MM.1S (cell line): ENCODE results near the gene PRDM5.

Source experiments
- DNase-seq: peaks from one replicate; pipeline ENCODE4 v3.0.0-alpha.2; 2015
- H2AFZ ChIP-seq: fragments of 300-600 bp; sonication (generic); 2 replicates; pipeline ENCODE4 v1.6.0; 2016; ENCODE audit warnings: antibody characterized with exemption, low read length
- H3F3A ChIP-seq: fragments of 300-600 bp; sonication (generic); 2 replicates; pipeline ENCODE4 v1.6.1; 2016; ENCODE audit warnings: mild to moderate bottlenecking, antibody characterized with exemption, low read length, moderate library complexity, mixed read lengths; ENCODE audit not compliant: insufficient read depth
- H3K27ac ChIP-seq: fragments of 300-600 bp; sonication (generic); 2 replicates; pipeline ENCODE4 v1.5.1; 2016; ENCODE audit warnings: mild to moderate bottlenecking, low read length
- H3K27me3 ChIP-seq: fragments of 300-600 bp; sonication (generic); replicated peaks from 2 replicates; pipeline ENCODE4 v1.6.0; 2016; ENCODE audit warnings: low read length; ENCODE audit not compliant: insufficient read depth
- H3K36me3 ChIP-seq: fragments of 300-600 bp; sonication (generic); replicated peaks from 2 replicates; pipeline ENCODE4 v1.6.1; 2016; ENCODE audit warnings: mild to moderate bottlenecking, low read length, mixed read lengths; ENCODE audit not compliant: insufficient read depth
- H3K4me1 ChIP-seq: fragments of 300-600 bp; sonication (generic); 2 replicates; pipeline ENCODE4 v1.6.1; 2016; ENCODE audit warnings: low read length, mixed read lengths
- H3K4me2 ChIP-seq: fragments of 300-600 bp; sonication (generic); 2 replicates; pipeline ENCODE4 v1.6.0; 2016; ENCODE audit warnings: low read depth, low read length
- H3K4me3 ChIP-seq: fragments of 300-600 bp; sonication (generic); 2 replicates; pipeline ENCODE4 v1.5.1; 2016; ENCODE audit warnings: low read length, mixed read lengths
- H3K79me2 ChIP-seq: fragments of 300-600 bp; sonication (generic); 2 replicates; pipeline ENCODE4 v1.6.1; 2016; ENCODE audit warnings: mixed run types, low read length, mixed read lengths
- H3K9ac ChIP-seq: fragments of 300-600 bp; sonication (generic); 2 replicates; pipeline ENCODE4 v1.6.1; 2016; ENCODE audit warnings: low read length, mixed read lengths
- H3K9me2 ChIP-seq: fragments of 300-600 bp; sonication (generic); replicated peaks from 2 replicates; pipeline ENCODE4 v1.6.1; 2016; ENCODE audit warnings: mild to moderate bottlenecking, low read length, mixed read lengths; ENCODE audit not compliant: insufficient read depth
- H3K9me3 ChIP-seq: fragments of 300-600 bp; sonication (generic); replicated peaks from 2 replicates; pipeline ENCODE4 v1.6.1; 2016; ENCODE audit warnings: mild to moderate bottlenecking, low read length, mixed read lengths; ENCODE audit not compliant: insufficient read depth
- H4K20me1 ChIP-seq: fragments of 300-600 bp; sonication (generic); 2 replicates; pipeline ENCODE4 v1.6.1; 2016; ENCODE audit warnings: mild to moderate bottlenecking, low read length, moderate library complexity, mixed read lengths; ENCODE audit not compliant: insufficient read depth
- CTCF ChIP-seq: fragments of 300-600 bp; sonication (generic); IDR thresholded peaks from 2 replicates; pipeline ENCODE4 v1.5.1; 2016; ENCODE audit warnings: antibody characterized with exemption, low read length, mixed read lengths
- EZH2 ChIP-seq: fragments of 300-600 bp; sonication (generic); optimal IDR thresholded peaks from 2 replicates; pipeline ENCODE3; 2017; ENCODE audit warnings: low read depth, mild to moderate bottlenecking, antibody characterized with exemption, low read length, mixed read lengths
- EZH2phosphoT487 ChIP-seq: fragments of 300-600 bp; sonication (generic); IDR thresholded peaks from 2 replicates; pipeline ENCODE4 v1.6.1; 2018; ENCODE audit warnings: antibody characterized with exemption, low read length

The PRDM5 gene

DNA sequence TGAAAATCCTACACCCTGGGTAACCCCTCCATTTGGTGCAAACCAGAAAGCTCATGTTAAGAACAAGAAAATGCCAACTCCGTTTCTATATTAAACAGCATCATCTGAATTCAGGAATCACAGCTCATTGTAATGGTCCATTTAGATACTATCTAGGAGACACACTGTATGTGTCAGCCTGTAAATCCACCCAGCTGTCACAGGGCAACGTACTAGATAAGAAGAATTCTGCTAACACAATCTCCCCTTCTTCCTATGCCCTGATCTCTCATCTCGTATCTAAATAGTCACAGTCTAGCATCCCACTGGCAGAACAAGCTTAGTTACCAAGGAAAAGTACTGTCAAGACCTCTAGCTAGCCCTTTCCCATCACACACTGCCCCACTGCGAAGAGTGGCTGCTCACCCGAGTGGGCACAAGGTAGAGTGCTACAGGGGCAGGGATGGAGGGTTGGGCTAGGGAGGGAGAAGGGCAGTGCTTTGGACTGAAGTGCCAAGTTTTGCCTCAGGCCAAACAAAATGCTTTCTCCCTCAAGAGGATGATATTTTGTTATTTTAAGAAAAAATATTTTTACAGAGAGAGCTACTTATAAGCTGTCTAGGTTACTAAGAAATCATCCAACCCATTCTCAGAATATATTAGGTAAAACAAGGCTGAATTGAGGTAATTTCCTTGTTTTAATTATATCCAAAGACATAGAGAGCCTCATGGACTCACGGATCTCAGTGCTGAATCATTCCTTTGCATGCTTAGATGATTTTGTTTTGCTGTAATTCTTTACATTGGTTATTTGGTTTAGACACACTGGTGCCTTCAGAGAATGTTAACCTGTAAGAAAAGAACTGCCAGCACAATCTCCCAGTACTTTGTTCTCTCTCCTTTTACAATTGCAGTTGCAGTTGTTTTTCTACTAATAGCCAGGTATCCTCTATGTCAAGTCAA is 196.6 kb downstream of the PRDM5 start:
- Histone ChIP-seq H4K20me1 (no peaks in the 10 kb centered on the region), H3K4me1 (peaks cover 20% of the 10 kb centered on the region), H3K4me2 (no peak overlapping the region), H2AFZ (no peak overlapping the region), H3K9me2 (no peaks in the 10 kb centered on the region), H3K9me3 (no peaks in the 10 kb centered on the region; the same call in 1 of the 2 replicates), H3K79me2 (0 out of 2 replicates have a peak, but pooled peaks cover 2% of the 10 kb centered on the region), H3K27me3 (no peaks in the 10 kb centered on the region), H3K27ac (no peak overlapping the region), H3K4me3 (no peak overlapping the region), H3F3A (0 out of 2 replicates have a peak, but pooled peaks cover 9% of the 10 kb centered on the region), H3K9ac (no peak overlapping the region), H3K36me3 (0 out of 2 replicates have a peak, but pooled peaks cover 2% of the 10 kb centered on the region)
- no peak for TF ChIP-seq EZH2
- no peak for TF ChIP-seq CTCF
- TF ChIP-seq EZH2phosphoT487 = no peak
- no peak for DNase-seq

DNA sequence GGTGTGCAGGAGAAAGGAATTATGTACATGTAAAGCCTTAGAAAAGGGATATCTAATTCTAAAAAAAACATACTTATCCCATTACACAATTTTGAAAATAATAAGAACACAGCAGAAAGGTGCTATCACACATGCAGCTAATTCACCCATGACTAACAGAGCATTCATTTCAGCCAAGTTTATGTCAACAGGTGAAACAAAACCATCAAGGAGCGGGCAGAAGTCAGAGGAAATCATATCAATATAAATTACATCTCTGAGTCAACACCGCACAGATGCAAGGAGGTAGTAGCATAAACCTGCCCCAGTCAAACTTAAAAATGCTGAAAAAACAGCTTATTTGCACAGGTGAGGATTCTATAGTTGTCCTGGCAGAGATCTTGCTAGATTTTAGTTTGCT is 197.9 kb downstream of the PRDM5 start:
- Histone ChIP-seq H3K4me3 (no peak overlapping the region), H3K9me3 (no peaks in the 10 kb centered on the region), H3K9ac (no peak overlapping the region), H3K9me2 (no peaks in the 10 kb centered on the region), H3K4me2 (no peak overlapping the region), H4K20me1 (no peaks in the 10 kb centered on the region), H3K79me2 (0 out of 2 replicates have a peak, but pooled peaks cover 2% of the 10 kb centered on the region), H3K27ac (no peak overlapping the region), H3F3A (0 out of 2 replicates have a peak, but pooled peaks cover 9% of the 10 kb centered on the region), H2AFZ (no peak overlapping the region), H3K36me3 (no peaks in the 10 kb centered on the region), H3K4me1 (peaks cover 31% of the 10 kb centered on the region), H3K27me3 (no peaks in the 10 kb centered on the region)
- TF ChIP-seq EZH2phosphoT487 = no peak
- TF ChIP-seq CTCF = no peak
- no peak for TF ChIP-seq EZH2
- no peak for DNase-seq

DNA sequence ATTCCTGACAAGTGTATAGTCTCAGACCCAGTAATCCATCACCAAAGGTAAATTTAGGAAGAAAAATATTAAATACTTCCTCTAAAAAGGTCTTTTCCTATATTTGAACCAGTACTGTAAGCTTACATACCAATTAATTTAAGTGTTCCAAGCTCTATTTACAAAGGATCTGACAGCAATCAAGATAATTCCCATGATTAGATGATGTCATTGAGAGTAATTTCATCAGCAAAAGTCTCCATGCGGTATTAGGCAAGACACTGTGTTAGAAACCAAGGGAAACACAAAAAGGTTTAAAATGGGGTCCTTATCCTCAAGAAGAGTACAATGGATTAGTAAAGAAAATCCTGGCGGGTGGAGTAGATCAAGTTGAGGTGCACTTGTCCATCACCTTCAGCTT is 198.5 kb downstream of the PRDM5 start:
- Histone ChIP-seq H3K9ac (no peak overlapping the region), H4K20me1 (no peaks in the 10 kb centered on the region), H3K27me3 (no peaks in the 10 kb centered on the region), H3K9me2 (no peaks in the 10 kb centered on the region), H3K27ac (no peak overlapping the region), H2AFZ (no peak overlapping the region), H3K4me3 (no peak overlapping the region), H3K4me1 (peaks cover 30% of the 10 kb centered on the region), H3K4me2 (no peak overlapping the region), H3F3A (0 out of 2 replicates have a peak, but pooled peaks cover 4% of the 10 kb centered on the region), H3K36me3 (no peaks in the 10 kb centered on the region), H3K79me2 (0 out of 2 replicates have a peak, but pooled peaks cover 2% of the 10 kb centered on the region), H3K9me3 (no peaks in the 10 kb centered on the region)
- TF ChIP-seq CTCF (no peak), EZH2phosphoT487 (no peak), EZH2 (no peak)
- no peak for DNase-seq
